ENCODE data around the gene ROBO4.

Gene ROBO4

DNA sequence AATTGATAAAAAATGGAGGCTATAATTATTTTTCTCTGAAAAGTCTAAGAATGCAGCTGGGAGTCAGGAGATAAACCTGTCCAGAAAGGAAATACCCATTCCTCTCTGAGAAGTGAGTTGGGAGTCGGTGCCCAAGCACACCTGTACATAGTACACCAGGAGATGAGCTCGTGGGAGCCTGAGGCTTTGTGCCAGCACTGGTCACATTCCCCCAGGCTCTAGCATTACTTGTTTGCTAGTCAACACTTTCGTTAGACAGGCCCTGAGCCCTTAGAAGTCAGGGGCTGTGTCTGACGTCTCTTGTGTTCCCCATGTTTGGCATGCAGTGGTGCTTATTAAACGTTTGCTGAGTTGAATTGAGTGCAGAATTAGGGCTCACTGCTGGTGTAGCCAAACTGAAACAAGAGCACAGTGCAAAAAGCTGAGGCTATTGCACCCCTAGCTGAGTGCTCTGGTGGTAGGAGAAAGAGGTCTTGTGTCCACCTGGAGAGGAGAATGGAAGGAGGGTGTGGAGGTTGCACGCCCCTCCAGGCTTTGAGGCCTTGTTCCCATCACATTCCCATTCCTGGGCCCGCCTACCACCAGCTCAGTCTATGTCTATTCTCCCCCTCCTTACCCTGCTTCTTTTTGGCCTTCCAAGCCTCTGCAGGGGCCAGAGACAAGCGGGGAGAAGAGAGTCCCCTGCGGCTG lies 6.8 kb downstream of the ROBO4 start:
- in situ Hi-C loops (cut with MboI; ENCODE audit: low sequenced_read_pairs) = no loop called here

DNA sequence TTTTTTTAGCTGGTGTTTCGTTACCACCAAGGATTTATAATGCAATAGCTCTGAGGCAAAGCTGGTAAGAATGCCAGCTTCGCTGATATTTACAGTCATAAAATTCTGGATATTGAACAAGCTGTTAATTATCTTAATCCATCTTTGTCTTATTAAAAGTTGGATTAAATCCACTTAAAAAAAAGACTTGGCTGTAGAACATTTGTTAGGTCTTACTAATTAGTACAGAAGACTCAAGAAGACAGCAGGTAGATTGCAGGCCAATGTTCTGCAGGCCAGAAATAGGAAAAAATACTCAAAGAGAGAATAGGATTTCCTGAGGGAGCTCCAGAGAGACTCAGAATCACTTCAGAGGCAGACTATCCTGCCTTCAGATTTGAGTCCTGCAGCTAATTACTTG lies 7.5 kb downstream of the ROBO4 start:
- in situ Hi-C loops (cut with MboI; ENCODE audit: low sequenced_read_pairs) = no loop called here

DNA sequence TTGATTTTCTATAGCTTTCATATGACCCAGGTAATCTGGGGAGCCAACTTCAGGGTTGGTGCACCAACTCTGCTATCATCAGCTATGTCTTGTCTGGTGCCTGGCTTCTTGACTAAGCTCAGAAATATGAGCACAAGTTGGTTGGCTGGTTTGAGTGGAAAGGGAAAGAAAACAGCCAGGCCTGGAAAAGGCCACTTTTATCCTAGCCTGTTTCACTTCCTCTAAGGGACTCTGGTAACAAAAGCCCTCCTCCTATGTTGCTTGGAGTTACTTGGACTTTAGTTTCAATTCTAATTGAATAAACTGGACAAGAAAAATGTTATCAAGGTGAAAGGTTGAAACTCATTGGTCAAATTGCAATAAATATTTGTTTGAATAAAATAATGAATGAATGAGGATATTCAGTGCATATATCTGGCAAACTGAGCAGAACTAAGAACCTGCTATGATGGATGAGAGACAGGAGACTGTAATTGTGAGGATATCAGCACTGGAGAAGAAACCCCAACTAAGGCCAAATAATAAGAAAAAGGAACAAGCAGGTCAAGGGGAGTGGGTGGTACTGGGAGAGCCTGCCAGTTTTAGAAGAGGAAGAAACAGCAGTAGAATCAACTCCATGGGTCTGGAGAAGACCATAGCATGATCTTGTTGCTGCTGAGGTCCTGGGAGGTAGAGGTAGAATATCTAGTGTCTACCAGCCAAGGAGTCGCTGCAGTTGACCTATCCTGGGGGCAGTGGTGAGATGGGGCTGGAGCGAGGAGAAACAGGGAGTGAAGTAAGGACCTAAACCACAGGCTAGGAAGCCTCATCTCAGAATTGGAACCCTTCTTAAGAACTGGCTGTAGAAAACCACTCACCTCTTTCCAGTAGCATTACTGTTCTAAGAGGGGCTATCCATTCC lies 8.2 kb downstream of the ROBO4 start:
- in situ Hi-C loops (cut with MboI; ENCODE audit: low sequenced_read_pairs) = no loop called here

DNA sequence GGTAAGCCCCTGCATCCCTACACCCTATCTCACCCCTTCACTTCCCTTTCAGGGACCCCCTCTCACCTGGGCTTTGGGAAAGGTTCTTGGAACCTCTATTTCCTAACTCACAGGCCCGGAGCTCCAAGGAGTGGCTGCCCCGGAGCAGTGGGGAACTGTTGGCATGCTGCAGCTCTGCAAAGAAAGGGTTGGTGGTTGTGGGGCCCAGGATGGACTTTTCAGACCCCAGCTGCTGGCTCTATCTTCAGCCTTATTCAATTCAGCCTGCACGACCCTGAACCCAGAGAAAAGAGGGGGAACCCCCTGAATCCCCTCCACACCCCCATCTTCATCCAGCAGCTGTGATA lies 10.0 kb downstream of the ROBO4 start:
- in situ Hi-C loops (cut with MboI; ENCODE audit: low sequenced_read_pairs) = no loop called here

DNA sequence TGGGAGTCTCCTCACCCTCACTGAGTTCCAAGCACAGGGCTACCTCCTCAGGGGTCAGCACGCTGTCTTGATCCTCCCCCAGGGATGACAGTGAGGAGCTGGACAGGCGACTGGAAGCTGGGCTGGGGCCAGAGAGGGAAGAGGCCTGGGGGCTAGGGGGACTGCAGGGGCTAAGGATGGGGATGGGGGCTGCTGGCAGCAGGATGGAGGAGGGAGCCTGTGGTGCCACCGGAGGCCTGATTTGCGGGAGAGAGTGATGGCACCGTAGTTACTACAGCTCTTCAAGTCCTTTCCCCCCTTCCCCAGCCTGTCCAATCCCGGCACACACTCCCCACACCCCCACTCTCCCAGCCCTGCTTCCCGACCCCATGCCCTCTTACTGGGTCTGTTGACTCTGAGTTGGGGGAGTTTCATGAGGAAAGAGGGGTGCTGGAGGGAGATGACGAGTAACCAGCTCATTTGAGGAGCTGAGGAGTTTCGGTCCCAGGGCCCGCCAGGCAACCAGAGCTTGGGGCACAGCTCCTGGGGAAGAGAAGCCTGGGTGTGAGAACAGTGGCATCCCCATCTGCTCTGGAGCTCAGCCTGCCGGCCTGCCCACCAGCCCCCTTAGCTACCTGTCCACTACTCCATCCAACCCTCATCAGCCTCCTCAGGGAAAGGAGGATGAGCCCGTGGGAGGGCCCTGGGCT lies 10.5 kb downstream of the ROBO4 start:
- in situ Hi-C loops (cut with MboI; ENCODE audit: low sequenced_read_pairs) = no loop called here

DNA sequence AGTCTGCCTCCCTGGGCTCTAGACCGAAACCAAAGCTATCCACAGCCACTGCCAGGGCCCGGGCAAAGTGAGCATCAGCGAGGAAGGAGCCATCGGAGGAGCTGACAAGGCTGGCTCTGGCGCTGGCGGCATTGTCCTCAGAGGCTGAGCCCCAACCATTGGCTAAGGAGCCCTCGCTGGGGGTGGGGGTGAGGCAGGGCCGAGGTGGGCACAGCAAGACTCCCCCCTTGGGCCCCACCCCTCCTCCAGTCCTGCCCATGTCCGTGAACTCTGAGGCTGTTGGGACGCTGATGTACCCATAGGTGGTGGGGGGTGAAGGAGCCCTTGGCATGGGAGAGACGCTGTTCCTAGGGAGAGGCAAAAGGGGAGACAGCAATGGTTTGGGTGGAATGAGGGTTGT lies 11.2 kb downstream of the ROBO4 start:
- in situ Hi-C loops (cut with MboI; ENCODE audit: low sequenced_read_pairs) = no loop called here

DNA sequence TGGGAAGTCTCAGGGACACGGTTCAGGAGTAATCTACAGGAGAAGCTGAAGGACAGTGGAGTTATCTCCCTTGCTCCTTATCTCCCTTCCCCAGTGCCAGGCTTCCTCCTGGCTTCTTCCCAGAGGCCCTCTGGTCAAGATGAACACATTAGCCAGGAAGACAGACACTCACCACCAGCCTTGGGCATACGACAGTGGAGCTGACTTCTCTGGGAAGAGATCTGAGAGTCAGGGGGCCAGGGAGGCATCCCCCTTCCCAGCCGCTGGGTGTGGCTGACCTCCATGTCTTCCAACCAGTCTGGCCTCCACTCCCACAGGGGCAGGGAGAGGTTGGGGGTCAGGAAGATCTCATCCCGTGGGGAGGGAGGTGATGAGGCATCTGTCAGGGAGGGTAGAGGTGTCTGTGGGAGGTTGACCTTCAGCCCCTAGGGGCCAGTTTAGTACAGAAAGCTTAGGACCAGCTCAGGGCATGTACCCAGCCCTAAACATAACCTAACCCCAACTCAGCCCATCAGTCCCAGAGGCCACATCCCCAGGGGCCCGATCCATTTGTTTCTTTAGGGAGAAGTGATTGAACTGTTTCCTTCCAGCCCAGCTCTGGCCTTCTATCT lies 12.7 kb downstream of the ROBO4 start:
- in situ Hi-C loops (cut with MboI; ENCODE audit: low sequenced_read_pairs) = no loop called here

DNA sequence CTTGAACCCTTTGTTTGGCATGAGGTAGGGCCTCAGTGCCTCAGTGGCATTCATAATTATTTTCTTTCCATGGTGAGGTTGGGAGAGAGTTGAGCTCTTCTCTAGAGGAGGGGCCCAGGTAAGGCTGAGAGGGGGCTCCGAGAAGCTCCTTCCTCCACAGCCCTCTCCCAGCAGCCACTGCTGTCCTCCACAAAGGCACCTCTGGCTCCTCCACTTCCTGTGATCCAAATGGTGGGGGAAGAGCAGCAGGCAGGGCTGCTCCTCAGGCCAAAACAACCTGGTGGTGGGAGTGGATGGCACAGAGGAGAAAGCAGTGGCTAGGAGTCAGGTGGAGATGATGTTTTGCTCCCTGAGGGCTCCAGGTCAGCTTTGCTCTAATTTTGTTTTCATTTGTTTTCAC lies 13.3 kb downstream of the ROBO4 start:
- in situ Hi-C loops (cut with MboI; ENCODE audit: low sequenced_read_pairs) = no loop called here

DNA sequence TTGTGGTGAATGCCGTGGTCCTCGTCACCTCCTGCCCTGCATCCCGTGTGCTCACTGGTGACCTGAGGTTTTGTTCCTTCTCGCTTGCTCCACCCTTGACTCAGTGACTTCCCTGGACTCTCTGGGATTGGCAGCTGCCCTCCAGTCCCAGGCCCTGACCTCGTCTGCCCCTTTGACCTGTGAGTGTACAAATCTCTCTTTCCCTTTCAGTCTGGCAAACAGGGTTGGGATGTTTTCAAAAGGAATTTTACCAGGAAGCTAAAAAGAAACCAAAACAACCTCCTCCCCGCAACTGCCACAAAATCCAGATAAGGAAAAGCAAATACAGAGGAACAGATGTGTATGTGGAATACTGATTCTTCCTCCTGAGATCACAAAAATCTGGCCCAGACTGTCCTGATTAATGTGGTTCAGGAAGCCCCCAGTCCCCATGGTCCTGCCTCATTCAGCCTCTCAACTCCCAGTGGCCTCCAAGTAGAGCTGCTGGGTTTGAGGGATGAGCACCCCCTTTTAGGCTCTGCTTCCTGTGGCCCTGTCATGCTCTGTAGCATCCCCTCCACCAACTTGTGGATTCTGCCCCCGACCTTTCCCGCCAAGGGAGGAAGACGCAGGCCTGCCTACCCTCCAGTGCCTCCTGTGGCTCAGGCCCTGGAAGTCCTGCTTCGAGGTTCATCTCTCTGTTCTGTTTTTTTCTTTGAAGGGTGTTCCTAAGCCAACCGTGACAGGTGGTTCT lies 15.2 kb downstream of the ROBO4 start:
- in situ Hi-C loops (cut with MboI; ENCODE audit: low sequenced_read_pairs) = no loop called here

DNA sequence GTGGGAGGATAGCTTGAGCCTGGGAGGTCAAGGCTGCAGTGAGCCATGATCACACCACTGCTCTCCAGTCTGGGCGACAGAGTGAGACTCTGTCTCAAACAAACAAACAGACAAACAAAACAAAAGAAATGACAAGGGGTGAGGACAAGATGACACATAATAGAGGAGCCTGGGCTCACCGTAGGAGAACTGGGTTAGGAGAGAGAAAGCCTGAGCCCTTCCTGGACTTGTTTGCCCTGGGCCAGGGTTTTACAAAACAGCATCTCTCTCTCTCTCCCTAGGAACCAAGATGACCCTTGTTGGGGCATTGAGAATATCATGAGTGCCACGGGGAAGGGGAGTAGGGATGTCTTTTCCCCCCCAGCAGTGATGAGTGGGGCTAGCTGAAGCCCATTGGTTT lies 16.7 kb downstream of the ROBO4 start:
- in situ Hi-C loops (cut with MboI; ENCODE audit: low sequenced_read_pairs) = no loop called here

DNA sequence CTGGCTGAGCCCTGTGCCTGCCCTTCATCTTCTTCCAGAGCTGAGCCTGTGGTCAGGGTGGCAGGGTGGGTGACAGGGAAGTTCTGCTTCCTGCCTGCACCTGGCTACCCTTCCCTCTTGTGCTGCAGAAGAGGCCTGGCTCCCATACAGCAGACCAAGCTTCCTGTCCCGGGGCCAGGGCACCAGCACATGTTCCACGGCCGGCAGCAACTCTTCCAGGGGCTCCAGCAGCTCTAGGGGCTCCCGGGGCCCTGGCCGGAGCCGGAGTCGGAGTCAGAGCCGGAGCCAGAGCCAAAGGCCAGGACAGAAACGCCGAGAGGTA lies 17.4 kb downstream of the ROBO4 start:
- in situ Hi-C loops (cut with MboI; ENCODE audit: low sequenced_read_pairs) = no loop called here

DNA sequence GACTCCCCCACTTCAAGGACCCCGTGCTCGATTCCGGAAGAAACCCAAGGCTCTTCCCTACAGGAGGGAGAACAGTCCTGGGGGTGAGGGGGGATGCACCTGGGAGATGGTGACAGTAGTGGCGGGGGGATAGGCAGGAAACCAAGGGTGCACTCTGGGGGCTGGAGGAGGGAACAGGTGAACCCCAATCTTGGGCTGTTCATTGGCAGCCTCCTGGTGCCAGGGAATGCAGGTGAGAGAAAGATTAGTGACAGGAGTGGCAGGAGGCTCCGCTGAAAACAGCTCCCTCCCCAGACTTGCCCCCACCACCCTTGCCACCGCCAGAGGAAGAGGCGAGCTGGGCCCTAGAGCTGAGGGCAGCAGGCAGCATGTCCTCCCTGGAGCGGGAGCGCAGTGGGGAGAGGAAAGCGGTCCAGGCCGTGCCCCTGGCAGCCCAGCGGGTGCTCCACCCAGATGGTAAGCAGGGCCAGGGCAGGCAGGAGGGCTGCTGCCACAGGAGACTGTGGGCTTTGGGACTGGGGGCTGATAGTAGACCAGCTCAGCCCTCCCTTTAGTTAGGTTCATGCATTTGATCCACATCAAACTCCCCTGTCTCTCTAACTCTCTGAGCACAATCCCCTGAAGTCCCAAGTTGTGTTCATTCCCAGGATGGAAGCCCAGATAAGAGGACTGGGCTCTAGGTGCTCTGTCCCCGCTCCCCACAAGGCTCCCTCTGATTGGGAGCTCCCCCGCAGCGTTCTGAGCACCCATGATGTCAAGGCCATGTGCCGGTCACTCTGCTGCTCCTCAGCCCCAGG lies 18.0 kb downstream of the ROBO4 start:
- in situ Hi-C loops (cut with MboI; ENCODE audit: low sequenced_read_pairs) = no loop called here

DNA sequence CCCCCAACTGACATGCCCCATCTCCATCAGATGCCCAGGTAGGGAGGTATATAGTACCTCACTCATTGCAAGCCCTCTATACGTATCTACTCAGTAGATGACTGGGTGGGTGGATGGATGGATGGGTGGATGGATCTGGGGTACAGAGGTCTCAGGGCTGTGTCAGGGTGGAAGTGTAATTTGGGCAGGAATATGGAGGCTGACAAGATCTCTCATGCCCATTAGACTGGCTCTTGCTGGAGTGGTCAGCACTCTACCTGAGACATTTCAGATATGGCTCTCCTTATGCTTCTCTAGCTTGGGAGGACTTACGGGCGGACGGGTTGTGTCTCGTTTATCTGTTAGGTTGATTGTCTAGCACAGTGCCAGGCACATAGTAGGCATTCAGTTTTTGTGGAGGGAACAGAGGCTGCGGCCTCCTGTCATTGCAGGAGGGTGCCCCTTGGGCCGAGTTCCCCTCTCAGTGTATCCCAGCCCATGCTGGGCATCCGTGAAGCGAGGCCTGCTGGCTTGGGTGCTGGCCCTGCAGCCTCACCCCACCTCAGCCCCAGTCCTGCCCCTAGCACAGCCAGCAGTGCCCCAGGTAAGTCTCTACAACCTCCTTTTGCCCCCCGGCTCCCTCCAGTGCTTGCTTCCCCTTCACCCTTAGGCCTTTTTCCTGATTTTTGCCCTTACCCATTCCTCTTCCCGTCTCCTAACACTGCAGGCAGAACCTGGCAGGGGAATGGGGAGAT lies 18.7 kb downstream of the ROBO4 start:
- in situ Hi-C loops (cut with MboI; ENCODE audit: low sequenced_read_pairs) = no loop called here

DNA sequence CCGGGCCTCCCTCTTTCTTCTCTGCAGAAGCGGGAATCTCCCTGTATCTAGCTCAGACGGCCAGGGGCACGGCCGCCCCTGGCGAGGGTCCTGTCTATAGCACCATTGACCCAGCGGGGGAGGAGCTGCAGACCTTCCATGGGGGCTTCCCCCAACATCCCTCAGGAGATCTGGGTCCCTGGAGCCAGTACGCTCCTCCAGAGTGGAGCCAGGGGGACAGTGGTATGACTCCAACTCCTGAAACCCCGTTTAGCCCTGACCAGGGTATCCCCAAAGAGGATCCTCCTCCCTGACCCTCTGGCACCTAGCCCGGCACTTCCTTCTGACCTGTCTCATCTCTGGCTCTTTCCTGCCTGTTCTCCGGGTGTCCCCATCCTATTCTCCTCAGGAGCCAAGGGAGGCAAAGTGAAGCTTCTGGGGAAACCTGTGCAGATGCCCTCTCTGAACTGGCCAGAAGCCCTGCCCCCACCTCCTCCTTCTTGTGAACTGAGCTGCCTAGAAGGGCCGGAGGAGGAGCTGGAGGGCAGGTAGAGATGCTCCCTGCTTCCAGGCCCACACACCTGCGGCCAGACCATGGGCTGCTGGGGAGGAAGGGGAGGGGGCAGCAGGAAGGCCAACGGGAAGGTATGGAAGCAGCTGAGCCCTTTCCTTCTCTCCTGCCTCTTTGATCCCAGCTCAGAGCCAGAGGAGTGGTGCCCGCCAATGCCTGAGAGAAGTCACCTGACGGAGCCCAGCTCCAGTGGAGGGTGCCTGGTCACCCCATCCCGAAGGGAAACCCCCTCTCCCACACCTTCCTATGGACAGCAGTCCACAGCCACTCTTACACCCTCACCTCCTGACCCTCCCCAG lies 19.5 kb downstream of the ROBO4 start:
- in situ Hi-C loops (cut with MboI; ENCODE audit: low sequenced_read_pairs) = no loop called here

DNA sequence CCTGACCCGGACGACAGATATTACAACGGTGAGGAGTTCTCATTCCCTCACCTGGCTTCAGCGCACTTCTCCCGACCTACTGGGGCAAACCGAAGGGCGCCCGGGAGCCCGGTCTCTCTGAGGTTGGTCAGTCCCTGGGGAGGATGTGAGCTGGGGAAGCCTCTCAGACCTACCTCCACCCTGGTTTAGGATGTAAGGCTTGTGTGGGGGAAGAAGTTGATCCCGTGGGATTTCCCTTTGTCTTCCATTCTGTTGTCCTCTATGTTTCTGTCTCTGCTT lies 20.1 kb downstream of the ROBO4 start:
- in situ Hi-C loops (cut with MboI; ENCODE audit: low sequenced_read_pairs) = no loop called here

DNA sequence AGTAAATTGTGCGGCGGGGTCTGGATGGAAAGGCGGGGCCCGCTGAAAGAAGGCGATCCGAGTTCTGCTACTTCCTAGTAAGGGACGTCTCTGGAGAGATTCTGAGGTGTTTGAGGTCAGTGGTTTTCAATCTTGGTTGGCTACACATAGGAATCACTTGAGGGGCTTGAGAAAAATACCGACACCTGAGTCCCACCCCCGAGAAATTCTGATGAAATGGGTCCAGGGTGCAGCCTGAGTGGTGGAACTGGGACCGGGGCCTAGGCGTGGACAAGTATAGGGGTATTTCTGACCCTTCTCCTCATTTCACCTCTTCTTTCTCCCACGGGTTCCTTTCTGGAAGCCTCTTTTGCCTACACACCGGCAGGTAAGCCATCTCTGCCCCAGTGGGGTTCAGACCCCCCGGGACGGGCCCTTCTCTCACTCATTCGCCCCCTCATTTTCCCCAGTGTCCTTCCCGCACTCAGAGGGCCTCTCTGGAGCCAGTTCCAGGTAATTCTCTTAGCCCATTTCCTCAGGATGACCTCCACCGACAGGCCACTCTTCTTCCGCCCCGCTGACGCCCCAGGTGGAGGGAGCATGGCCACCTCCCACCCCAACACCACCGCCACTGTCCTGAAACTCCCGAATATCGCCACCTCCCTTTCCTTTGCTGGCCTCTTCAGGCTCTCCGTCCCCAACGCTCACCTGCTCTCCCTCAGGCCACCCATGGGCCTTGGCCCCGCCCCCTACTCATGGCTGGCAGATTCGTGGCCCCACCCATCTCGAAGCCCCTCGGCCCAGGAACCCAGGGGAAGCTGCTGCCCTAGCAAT lies 20.6 kb downstream of the ROBO4 start:
- in situ Hi-C loops (cut with MboI; ENCODE audit: low sequenced_read_pairs) = no loop called here

DNA sequence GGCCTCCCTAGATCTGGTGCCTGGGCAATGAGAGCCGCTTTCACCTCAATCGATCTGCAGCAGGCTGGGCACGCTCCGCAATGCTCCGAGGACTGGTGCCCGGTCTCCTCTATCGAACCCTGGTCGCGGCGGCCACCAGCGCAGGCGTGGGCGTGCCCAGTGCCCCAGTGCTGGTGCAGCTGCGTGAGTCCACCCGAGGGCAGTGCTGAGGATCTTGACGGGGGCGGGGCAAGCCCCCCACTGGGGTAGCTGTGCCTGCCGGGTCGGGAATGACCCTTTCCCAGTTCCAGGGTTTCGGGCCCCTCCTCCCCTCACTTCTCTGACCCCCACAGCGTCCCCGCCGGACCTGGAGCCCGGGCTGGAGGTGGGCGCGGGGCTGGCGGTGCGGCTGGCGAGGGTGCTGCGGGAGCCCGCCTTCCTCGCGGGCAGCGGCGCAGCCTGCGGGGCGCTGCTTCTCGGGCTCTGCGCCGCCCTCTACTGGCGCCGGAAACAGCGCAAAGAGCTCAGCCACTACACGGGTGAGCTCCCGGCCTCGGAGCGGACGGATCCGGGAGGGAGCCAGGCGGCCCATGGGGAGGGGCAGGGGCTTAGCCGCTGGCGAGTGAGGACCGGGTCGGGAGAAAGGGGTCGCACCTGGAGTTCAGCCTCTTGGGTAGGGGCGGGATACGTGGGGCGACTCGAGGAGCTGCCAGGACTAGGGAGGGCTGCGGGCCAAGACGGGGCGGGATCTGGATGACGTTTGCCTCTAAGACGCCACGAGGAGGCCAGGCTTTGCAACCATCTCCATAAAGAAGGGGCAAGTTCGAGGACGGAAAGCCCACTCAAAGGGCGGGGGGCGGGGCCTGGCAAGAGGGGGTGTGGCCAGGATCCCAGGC lies 21.5 kb downstream of the ROBO4 start:
- in situ Hi-C loops (cut with MboI; ENCODE audit: low sequenced_read_pairs) = no loop called here
